Stimulated activated naive CD8-positive, alpha-beta T cell treated with anti-CD3 and anti-CD28 coated beads, Interleukin-15, amount 100 ng/mL, for 72 hours (primary cell): ENCODE data around the gene KLC1.
A peak's percentile ranks its signal among the peaks of the same experiment; 100 is the strongest.
"Not testable (repeated sequence)": the region's sequence is repeated elsewhere in the genome, so short reads cannot be mapped to it uniquely, and the experiment has no call there.

ENCODE experiments used
- ATAC-seq: fragments of 150-1000 bp; cut with Tn5 transposase; 2 replicates; pipeline ENCODE4 v1.10.0; 2021; ENCODE audit warnings: mild to moderate bottlenecking, moderate library complexity
- DNase-seq, 2 donors: peaks; one replicate each; pipeline ENCODE4 v3.0.0; 2021 to 2022
- H3K27ac Mint-ChIP-seq, 2 donors: one replicate each; pipeline ENCODE4 v1.8.0; 2022; ENCODE audit warnings: mild to moderate bottlenecking in 2 of 2, mixed read lengths in 2 of 2, moderate library complexity in 2 of 2
- H3K27me3 Mint-ChIP-seq: one replicate; pipeline ENCODE4 v1.8.0; 2022; ENCODE audit warnings: mixed read lengths
- H3K4me1 Mint-ChIP-seq: one replicate; pipeline ENCODE4 v1.8.0; 2022; ENCODE audit warnings: mild to moderate bottlenecking, mixed read lengths
- H3K4me3 Mint-ChIP-seq, 2 donors: one replicate each; pipeline ENCODE4 v1.8.0; 2022; ENCODE audit warnings: mild to moderate bottlenecking in 2 of 2, mixed read lengths in 2 of 2, moderate library complexity in 1 of 2
- H3K9me3 Mint-ChIP-seq, 2 donors: one replicate each; pipeline ENCODE4 v1.8.0; 2022; ENCODE audit warnings: mixed read lengths in 2 of 2

The KLC1 gene

GRCh38 chr14:103628684-103629502 is at the start of gene KLC1:
Gene KLC1 (plus strand): TSS chr14:103629211. CDS start chr14:103654565, 25,354 bp downstream.
- Mint-ChIP-seq H3K9me3 (no peaks in the 10 kb centered on the region), H3K27ac (peak within 1 kb of the TSS; percentile 96 to 98), H3K4me3 (peak within 1 kb of the TSS; percentile 92 to 94), H3K27me3 (peaks cover 12% of the 10 kb centered on the region), H3K4me1 (peaks cover 48% of the 10 kb centered on the region)
- DNase-seq (peak; percentile 78 to 85), ATAC-seq (peak; percentile 78)

GRCh38 chr14:103581206-103581605 is 47.8 kb upstream of the KLC1 start:
- DNase-seq = no peak
- Mint-ChIP-seq H3K27ac (no peak overlapping the region), H3K4me1 (no peaks in the 10 kb centered on the region), H3K27me3 (no peaks in the 10 kb centered on the region), H3K4me3 (no peak overlapping the region), H3K9me3 (no peaks in the 10 kb centered on the region)
- no peak for ATAC-seq

- H3K9me3 Mint-ChIP-seq = no peaks in the 10 kb centered on the region
- no peaks in the 10 kb centered on the region for H3K27me3 Mint-ChIP-seq
- DNase-seq = no peak
- H3K4me3 Mint-ChIP-seq = no peak overlapping the region
- ATAC-seq = no peak
- no peaks in the 10 kb centered on the region for H3K4me1 Mint-ChIP-seq
- H3K27ac Mint-ChIP-seq = no peak overlapping the region
Measured at GRCh38 chr14:103581954-103582703, 46.9 kb upstream of the KLC1 start.

DNA sequence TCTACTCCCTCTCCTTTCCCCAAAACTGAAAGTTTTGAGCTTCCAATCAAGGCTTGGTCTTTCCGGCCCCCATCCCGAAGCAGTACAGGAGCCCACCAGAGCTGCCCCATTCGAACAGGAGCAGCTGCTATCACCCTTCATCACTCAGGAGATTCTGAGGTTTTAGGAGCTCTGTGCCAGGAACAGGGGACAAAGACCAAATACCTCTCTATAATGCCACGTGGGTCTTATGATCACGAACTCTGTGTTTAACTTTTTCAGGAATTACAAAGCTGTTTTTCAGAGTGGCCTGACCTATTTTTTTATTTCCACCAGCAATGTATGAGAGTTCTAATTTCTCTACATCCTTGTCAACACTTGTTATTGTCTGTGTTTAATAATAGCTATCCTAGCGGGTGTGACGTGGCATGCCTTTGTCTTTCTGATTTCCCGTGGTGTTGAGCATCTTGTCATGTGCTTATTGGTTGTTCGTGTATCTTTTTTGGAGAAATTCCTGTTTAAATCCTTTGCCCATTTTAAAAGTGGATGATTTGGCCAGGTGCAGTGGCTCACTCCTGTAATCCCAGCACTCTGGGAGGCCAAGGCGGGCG is 44.6 kb upstream of the KLC1 start:
- Mint-ChIP-seq H3K9me3 (no peaks in the 10 kb centered on the region), H3K4me1 (no peaks in the 10 kb centered on the region), H3K27me3 (no peaks in the 10 kb centered on the region), H3K27ac (no peak overlapping the region), H3K4me3 (no peak overlapping the region)
- DNase-seq = no peak
- no peak for ATAC-seq

DNA sequence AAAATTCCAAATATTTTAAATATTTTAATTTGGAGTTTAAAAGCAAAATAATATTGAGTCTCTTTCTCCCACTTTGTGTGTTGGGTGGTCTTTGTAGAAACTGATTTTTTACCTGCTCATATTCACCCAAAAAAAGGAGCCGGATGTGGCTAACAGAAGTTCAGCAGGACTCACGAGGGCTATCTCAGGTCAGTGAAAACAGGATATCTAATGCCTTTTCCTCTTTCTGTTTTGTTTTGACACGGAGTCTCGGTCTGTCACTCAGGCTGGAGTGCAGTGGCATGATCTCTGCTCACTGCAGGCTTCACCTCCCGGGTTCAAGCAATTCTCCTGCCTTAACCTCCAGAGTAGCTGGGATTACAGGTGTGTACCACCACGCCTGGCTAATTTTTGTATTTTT is 35.4 kb upstream of the KLC1 start:
- H3K27ac Mint-ChIP-seq = no peak overlapping the region
- ATAC-seq = peak; percentile 69
- no peaks in the 10 kb centered on the region for H3K27me3 Mint-ChIP-seq
- DNase-seq = no peak
- H3K4me1 Mint-ChIP-seq = no peaks in the 10 kb centered on the region
- H3K4me3 Mint-ChIP-seq = no peak overlapping the region
- H3K9me3 Mint-ChIP-seq = no peaks in the 10 kb centered on the region

DNA sequence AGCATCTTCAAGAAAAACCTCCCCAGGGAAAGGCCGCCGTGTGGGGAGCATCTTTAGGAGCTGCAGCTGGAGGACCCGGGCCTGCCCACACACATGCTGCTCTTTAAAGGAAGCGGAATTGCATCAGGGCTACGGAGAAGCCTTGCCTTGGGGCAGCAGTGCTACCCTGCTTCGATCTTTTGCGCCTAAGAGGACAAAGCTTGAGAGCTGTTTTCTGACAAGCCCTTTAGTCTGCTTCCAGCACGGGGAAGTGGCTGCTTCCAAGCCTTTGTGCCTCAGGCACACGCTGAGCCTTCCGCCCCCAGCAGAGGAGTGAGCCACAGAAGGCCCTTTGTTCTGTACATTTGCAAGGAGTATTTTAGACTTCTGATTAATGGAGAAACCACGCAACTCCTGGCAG is 34.7 kb upstream of the KLC1 start:
- H3K4me3 Mint-ChIP-seq = no peak overlapping the region
- H3K27me3 Mint-ChIP-seq = no peaks in the 10 kb centered on the region
- ATAC-seq (no peak), DNase-seq (no peak)
- H3K9me3 Mint-ChIP-seq = no peaks in the 10 kb centered on the region
- no peaks in the 10 kb centered on the region for H3K4me1 Mint-ChIP-seq
- no peak overlapping the region for H3K27ac Mint-ChIP-seq

DNA sequence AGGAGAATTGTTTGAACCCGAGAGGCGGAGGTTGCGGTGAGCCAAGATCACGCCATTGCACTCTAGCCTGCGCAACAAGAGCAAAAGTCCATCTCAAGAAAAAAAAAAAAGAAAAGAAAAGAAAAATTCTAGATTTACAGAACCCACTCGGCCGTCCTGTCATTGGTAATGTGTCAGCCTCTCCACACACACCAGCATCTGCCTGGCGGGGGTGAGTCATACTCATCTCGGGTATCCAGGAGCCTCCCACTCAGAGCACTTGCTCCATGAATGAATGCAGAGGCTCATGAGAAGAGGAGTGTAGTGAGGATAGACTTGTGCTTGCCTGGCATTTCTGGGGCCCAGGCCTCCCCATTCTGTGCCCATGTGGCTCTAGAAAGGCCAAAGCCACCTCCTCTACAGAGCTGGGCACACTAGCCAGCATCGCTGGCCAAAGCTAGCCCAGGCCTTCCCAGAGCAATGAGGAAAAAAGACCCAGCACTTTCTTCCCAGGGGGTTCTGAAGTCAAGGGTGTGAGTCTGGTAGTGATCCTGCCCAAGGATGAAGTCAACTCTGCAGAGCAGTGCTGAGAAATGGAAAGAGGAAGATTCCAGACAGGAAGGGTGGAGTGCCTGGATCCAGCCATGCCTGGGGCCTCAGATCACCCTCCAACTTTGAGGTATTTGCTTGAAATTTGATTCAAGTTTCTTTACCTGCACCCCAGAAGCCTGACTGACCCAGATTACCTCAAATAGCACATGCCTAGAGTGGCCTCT is 31.2 kb upstream of the KLC1 start:
- Mint-ChIP-seq H3K27ac (no peak overlapping the region), H3K4me1 (no peaks in the 10 kb centered on the region), H3K4me3 (no peak overlapping the region), H3K27me3 (no peaks in the 10 kb centered on the region), H3K9me3 (no peaks in the 10 kb centered on the region)
- ATAC-seq (no peak), DNase-seq (no peak)

- Mint-ChIP-seq H3K27me3 (no peaks in the 10 kb centered on the region), H3K27ac (no peak overlapping the region), H3K4me3 (no peak overlapping the region), H3K9me3 (no peaks in the 10 kb centered on the region), H3K4me1 (no peaks in the 10 kb centered on the region)
- no peak for DNase-seq
- ATAC-seq = no peak
Measured at GRCh38 chr14:103600503-103600902, 28.5 kb upstream of the KLC1 start.

- H3K9me3 Mint-ChIP-seq = no peaks in the 10 kb centered on the region
- H3K4me3 Mint-ChIP-seq = no peak overlapping the region
- no peak for DNase-seq
- ATAC-seq = no peak
- H3K27ac Mint-ChIP-seq = no peak overlapping the region
- peaks cover 34% of the 10 kb centered on the region for H3K27me3 Mint-ChIP-seq
- H3K4me1 Mint-ChIP-seq = peaks cover 21% of the 10 kb centered on the region
Measured at GRCh38 chr14:103604620-103605019, 24.4 kb upstream of the KLC1 start.

- H3K27ac Mint-ChIP-seq = peak overlapping the region in 1 of 2 donors; percentile 75
- ATAC-seq (peak; percentile 90), DNase-seq (peak; percentile 43 to 72)
- H3K4me3 Mint-ChIP-seq = peak overlapping the region; percentile 69 to 81
- peaks cover 8 to 12% of the 10 kb centered on the region in 2 donors for H3K9me3 Mint-ChIP-seq
- peaks cover 51% of the 10 kb centered on the region for H3K27me3 Mint-ChIP-seq
- H3K4me1 Mint-ChIP-seq = peaks cover 21% of the 10 kb centered on the region
Measured at GRCh38 chr14:103606963-103607668, 21.9 kb upstream of the KLC1 start.

DNA sequence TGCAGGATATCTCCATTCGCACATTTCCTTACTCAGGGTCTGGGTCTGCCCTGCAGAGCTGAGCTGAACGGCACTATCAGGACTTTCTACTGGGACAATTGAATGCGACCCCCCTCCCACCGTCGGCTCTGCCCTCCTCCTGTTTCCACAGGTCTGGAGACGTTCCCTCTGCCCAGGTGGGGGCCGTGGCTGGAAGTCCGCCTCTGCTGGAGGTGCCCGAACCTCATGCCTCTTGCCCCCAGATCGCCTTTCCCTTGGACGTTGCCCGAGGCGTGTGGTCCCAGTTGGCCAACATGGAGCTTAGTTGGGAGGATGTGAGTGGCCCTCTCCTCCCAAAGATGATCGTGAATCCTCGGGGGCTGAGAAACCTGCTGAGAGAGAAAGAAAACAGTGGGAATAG is 21.2 kb upstream of the KLC1 start:
- Mint-ChIP-seq H3K4me3 (peak overlapping the region; percentile 69 to 81), H3K9me3 (peaks cover 8 to 12% of the 10 kb centered on the region in 2 donors), H3K27ac (peak overlapping the region; percentile 40 to 60), H3K27me3 (peaks cover 51% of the 10 kb centered on the region), H3K4me1 (peaks cover 21% of the 10 kb centered on the region)
- DNase-seq (no peak), ATAC-seq (peak; percentile 19)

DNA sequence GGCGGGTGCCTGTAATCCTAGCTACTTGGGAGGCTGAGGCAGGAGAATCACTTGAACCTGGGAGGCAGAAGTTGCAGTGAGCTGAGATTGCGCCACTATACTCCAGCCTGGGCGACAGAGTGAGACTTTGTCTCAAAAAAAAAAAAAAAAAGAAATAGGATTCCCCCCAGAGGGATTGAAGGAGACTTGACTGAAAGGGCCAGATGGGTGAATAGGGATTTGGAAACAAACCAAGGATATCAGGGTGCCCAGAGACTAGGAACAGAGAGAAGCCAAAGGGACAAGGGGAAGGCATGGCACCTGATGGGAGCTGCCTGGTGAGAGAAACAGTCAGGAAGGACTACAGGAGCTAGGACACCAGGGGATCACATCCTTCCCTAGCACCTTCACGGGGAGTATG is 19.9 kb upstream of the KLC1 start:
- Mint-ChIP-seq H3K9me3 (peaks cover 8 to 12% of the 10 kb centered on the region in 2 donors), H3K4me1 (peaks cover 21% of the 10 kb centered on the region), H3K27me3 (peaks cover 51% of the 10 kb centered on the region)
- DNase-seq, ATAC-seq, H3K27ac Mint-ChIP-seq, H3K4me3 Mint-ChIP-seq: not testable (repeated sequence)

GRCh38 chr14:103611215-103611614 is 17.8 kb upstream of the KLC1 start:
- H3K4me1 Mint-ChIP-seq = peaks cover 21% of the 10 kb centered on the region
- DNase-seq (no peak), ATAC-seq (no peak)
- H3K4me3 Mint-ChIP-seq = no peak overlapping the region
- peaks cover 8 to 12% of the 10 kb centered on the region in 2 donors for H3K9me3 Mint-ChIP-seq
- H3K27me3 Mint-ChIP-seq = peaks cover 51% of the 10 kb centered on the region
- H3K27ac Mint-ChIP-seq = no peak overlapping the region

GRCh38 chr14:103613517-103613916 is 15.5 kb upstream of the KLC1 start:
- ATAC-seq = no peak
- DNase-seq = no peak
- Mint-ChIP-seq H3K27me3 (peaks cover 40% of the 10 kb centered on the region), H3K27ac (no peak overlapping the region), H3K4me3 (no peak overlapping the region), H3K9me3 (peaks cover 8 to 12% of the 10 kb centered on the region in 2 donors), H3K4me1 (no peaks in the 10 kb centered on the region)
